ENCODE measurements around the gene MGST2. TPM values are rescaled to one million over a fixed set of nuclear protein-coding genes. Genes with fewer than 3 reads are reported as not detected.
"Not testable (repeated sequence)": the region's sequence is repeated elsewhere in the genome, so short reads cannot be mapped to it uniquely, and the experiment has no call there.

The MGST2 gene
- total and polyA plus RNA-seq, 8 donors = 7.6 to 271 (median 47.3) TPM

DNA sequence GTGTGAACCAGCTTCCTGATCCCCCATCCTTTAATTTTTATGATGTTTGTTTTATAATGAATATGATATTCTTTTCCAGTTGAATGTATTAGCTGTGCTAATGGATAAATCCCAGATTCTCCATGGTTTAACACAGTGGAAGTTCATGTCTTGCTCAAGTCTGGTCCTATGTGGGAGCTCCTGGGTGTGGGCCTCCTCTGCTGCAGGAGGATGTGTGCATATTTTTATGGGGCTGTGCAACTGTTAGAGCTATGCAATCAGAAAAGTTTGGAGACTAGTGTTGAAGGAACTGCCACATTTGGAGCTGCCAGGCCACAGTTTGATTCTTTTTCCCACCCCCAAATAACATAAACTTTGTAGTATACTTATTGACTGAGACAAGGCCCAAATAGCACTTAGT is 24.8 kb downstream of the MGST2 start:
- H3K4me1 ChIP-seq = peaks cover 0 to 28% (median 16%) of the 10 kb centered on the region in 4 donors
- intact Hi-C loops (cut with DNase I; ENCODE audit: low total_unique reads) = no loop called here

DNA sequence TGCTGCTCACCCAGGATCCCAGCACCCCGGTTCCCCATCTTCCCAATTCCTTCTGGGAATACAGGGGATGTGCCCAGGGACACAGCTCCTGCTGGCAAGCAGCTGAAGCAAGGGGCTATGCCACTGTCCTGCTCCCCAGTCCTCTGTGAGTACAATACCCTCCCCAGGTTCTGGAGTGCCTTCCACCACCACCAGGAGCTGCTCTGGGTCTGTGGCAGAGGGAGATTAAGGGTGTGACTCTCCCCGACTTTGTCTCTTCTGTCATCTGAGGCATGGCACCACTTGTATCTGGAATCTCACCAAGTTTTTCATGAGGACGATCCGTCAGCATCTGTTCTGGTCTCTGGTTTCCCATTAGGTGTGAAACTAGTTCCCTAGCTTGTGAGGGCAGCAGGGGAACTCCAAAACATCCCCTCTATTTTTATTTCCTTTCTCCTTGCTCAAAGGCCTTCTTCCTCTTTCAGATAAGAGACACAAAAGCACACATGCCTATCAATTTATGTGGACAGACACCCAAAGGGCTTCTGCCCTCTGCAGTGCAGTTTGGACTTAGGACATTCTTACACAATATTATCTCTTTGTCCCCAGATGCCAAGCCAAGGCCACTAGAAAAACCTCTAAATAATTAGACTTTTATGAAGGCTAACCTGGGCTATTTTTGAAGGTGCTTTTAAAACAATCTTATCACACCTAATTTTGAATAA is 26.8 kb downstream of the MGST2 start:
- peaks cover 0 to 39% (median 25%) of the 10 kb centered on the region in 4 donors for H3K36me3 ChIP-seq
- TF ChIP-seq POLR2A (IDR thresholded peaks at IDR 0.05) (no peak), POLR2AphosphoS5 (IDR thresholded peaks at IDR 0.05) (no peak), EP300 (IDR thresholded peaks at IDR 0.05) (no peak)
- TF ChIP-seq, protein P1, sequence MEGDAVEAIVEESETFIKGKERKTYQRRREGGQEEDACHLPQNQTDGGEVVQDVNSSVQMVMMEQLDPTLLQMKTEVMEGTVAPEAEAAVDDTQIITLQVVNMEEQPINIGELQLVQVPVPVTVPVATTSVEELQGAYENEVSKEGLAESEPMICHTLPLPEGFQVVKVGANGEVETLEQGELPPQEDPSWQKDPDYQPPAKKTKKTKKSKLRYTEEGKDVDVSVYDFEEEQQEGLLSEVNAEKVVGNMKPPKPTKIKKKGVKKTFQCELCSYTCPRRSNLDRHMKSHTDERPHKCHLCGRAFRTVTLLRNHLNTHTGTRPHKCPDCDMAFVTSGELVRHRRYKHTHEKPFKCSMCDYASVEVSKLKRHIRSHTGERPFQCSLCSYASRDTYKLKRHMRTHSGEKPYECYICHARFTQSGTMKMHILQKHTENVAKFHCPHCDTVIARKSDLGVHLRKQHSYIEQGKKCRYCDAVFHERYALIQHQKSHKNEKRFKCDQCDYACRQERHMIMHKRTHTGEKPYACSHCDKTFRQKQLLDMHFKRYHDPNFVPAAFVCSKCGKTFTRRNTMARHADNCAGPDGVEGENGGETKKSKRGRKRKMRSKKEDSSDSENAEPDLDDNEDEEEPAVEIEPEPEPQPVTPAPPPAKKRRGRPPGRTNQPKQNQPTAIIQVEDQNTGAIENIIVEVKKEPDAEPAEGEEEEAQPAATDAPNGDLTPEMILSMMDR (IDR thresholded peaks at IDR 0.05) = no peak
- 27 to 35% (median 31%) methylated on average over 4 of the region's 4 CpGs for WGBS, 5 donors
- H3K27me3 ChIP-seq = no peaks in the 10 kb centered on the region
- H3K9me3 ChIP-seq = peaks cover 0 to 4% (median 2%) of the 10 kb centered on the region in 4 donors
- intact Hi-C loops (cut with DNase I; ENCODE audit: low total_unique reads) = no loop called here
- H3K27ac ChIP-seq = peak overlapping the region in 1 of 5 donors; percentile 35
- no peak overlapping the region for H3K4me3 ChIP-seq
- peak in 1 of 2 donors; percentile 12 for DNase-seq
- H3K4me1 ChIP-seq = peaks cover 0 to 14% (median 10%) of the 10 kb centered on the region in 4 donors

More for the DNA sequence above, 24.8 kb downstream of the MGST2 start:
- no peaks in the 10 kb centered on the region for H3K9me3 ChIP-seq
- H3K27me3 ChIP-seq = no peaks in the 10 kb centered on the region
- DNase-seq = no peak
- H3K4me3 ChIP-seq = no peak overlapping the region
- no peak overlapping the region for H3K27ac ChIP-seq
- peaks cover 0 to 18% (median 10%) of the 10 kb centered on the region in 4 donors for H3K36me3 ChIP-seq
- TF ChIP-seq EP300 (IDR thresholded peaks at IDR 0.05) = no peak
- no peak for TF ChIP-seq POLR2AphosphoS5 (IDR thresholded peaks at IDR 0.05)
- TF ChIP-seq, protein P1 (IDR thresholded peaks at IDR 0.05) = no peak
- no peak for TF ChIP-seq POLR2A (IDR thresholded peaks at IDR 0.05)

DNA sequence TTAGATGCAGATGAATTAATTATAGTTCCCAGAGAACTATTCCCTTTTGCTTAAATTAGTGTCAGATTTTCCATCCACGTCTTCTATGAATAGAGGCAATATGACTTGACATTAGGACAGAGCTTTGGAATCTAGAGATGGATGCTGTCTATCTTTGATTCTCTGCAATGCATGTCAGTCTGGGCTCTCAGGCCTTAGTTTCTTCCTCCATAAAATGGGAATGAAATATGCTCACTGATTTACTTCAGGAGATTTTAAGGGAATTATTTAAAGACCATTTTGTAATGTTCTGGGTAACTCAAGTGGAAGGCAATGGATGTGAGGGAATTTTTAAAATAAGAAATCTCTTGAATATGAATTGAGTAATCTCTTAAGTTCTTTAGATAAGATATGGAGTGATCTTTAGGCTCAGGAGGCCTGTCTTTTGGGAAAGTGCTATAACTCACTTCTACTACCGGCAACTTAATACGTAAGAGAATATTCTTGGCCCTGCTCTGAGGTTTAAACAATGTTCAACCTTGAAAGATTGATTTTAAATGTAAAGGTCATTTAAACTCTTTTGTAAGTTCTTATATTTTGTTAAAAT is 29.0 kb downstream of the MGST2 start:
- Histone ChIP-seq H3K27me3 (no peaks in the 10 kb centered on the region), H3K4me1 (peaks cover 0 to 14% (median 10%) of the 10 kb centered on the region in 4 donors), H3K27ac (no peak overlapping the region), H3K4me3 (no peak overlapping the region), H3K36me3 (peaks cover 0 to 39% (median 30%) of the 10 kb centered on the region in 4 donors), H3K9me3 (peaks cover 0 to 4% (median 2%) of the 10 kb centered on the region in 4 donors)
- DNase-seq = no peak
- intact Hi-C loops (cut with DNase I; ENCODE audit: low total_unique reads) = no loop called here
- 90 to 93% (median 92%) methylated on average over 3 of the region's 3 CpGs for WGBS, 5 donors
- TF ChIP-seq POLR2A (IDR thresholded peaks at IDR 0.05) = no peak
- no peak for TF ChIP-seq EP300 (IDR thresholded peaks at IDR 0.05)
- TF ChIP-seq, protein P1 (IDR thresholded peaks at IDR 0.05) = no peak
- no peak for TF ChIP-seq POLR2AphosphoS5 (IDR thresholded peaks at IDR 0.05)

DNA sequence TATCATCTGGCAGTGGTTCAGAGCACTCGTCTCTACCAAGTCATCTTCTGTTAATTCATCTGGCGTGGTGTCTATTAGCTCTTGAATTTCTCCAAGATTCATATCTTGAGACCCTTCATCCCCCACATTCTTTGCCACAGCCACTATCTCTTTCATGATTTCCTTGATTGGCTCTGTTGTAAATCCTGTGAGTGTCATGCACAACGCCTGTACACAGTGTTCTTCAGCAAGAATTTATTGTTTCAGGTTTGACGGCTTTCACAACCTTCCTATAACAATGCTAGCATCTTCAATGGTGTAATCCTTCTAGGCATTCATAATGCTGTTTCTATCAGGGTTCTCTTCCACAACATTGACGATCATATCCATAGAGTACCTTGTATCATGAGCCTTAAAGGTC is 30.9 kb downstream of the MGST2 start:
- Histone ChIP-seq H3K36me3 (peaks cover 0 to 46% (median 34%) of the 10 kb centered on the region in 4 donors), H3K27me3 (no peaks in the 10 kb centered on the region), H3K9me3 (peaks cover 0 to 4% (median 2%) of the 10 kb centered on the region in 4 donors), H3K4me1 (peaks cover 0 to 14% (median 10%) of the 10 kb centered on the region in 4 donors), H3K27ac (no peak overlapping the region), H3K4me3 (no peak overlapping the region)
- WGBS, 5 donors = 89 to 93% (median 91%) methylated on average over 5 of the region's 5 CpGs
- TF ChIP-seq POLR2AphosphoS5 (IDR thresholded peaks at IDR 0.05) = no peak
- TF ChIP-seq, protein P1 (IDR thresholded peaks at IDR 0.05) = no peak
- no peak for TF ChIP-seq EP300 (IDR thresholded peaks at IDR 0.05)
- TF ChIP-seq POLR2A (IDR thresholded peaks at IDR 0.05) = no peak
- DNase-seq = no peak
- intact Hi-C loops (cut with DNase I; ENCODE audit: low total_unique reads) = no loop called here

GRCh38 chr4:139698167-139698925 is 32.7 kb downstream of the MGST2 start:
- H3K27ac ChIP-seq; H3K9me3 ChIP-seq; DNase-seq; intact Hi-C loops (cut with DNase I; ENCODE audit: low total_unique reads); H3K4me3 ChIP-seq; H3K4me1 ChIP-seq; H3K27me3 ChIP-seq: not testable (repeated sequence)
- H3K36me3 ChIP-seq = peaks cover 0 to 50% (median 34%) of the 10 kb centered on the region in 4 donors
- WGBS, 5 donors = 97 to 98% (median 97%) methylated on average over 8 to 16 of the region's 25 CpGs

Data from stomach (tissue), 9 donors.